Effector CD4-positive, alpha-beta T cell (primary cell): ENCODE results near the gene ARL15.

ENCODE experiments used
- DNase-seq: peaks from one replicate; pipeline ENCODE4 v3.0.0-alpha.2; 2020

The ARL15 gene

GRCh38 chr5:54243483-54244080 lies 66.8 kb downstream of the ARL15 start:
- DNase-seq = no peak

DNA sequence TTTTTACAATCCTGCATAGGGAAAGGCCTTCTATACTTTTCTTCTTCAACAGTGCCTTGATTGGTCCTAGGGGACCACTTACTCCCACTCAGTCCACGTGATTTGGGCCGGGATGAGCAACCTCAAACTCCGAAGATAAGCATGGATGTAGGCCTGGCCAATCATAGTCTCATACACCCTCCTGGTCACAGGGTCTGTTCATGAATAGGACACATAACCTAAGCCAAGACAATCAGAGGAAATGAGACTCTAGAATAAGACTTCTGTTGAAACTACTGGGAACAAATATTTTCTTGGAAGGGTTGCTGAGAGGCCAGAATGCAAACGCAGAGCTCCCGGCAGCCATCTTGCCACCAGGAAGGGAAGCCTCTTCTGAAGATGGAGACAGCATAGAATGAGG lies 68.1 kb downstream of the ARL15 start:
- DNase-seq = no peak

- no peak for DNase-seq
These were observed 76.0 kb downstream of the ARL15 start for GRCh38 chr5:54234304-54234933.

- DNase-seq = no peak
These were observed 79.3 kb downstream of the ARL15 start for GRCh38 chr5:54230936-54231685.

- DNase-seq = peak; percentile 59
These were observed 81.2 kb downstream of the ARL15 start for GRCh38 chr5:54229041-54229780.

DNA sequence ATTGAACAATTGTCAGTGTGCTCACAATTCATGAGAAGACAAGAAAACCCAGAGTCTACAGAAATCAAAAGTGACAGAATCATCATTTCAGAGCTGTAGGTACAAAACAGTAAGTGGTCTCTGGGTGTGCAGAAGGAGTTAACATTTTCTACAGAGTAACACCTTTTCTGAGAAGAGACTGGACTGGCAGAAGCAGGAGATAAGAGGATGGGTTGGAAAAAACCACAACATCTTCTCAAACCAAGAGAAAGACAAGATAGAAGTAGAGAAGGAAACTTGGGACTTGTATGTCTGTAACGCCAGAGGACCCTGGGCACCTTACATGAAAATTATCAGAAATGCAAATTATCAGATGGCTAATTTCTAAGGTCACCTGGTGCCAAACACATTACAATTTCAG lies 82.6 kb downstream of the ARL15 start:
- DNase-seq = no peak

GRCh38 chr5:54227109-54227508 lies 83.3 kb downstream of the ARL15 start:
- DNase-seq = no peak

DNA sequence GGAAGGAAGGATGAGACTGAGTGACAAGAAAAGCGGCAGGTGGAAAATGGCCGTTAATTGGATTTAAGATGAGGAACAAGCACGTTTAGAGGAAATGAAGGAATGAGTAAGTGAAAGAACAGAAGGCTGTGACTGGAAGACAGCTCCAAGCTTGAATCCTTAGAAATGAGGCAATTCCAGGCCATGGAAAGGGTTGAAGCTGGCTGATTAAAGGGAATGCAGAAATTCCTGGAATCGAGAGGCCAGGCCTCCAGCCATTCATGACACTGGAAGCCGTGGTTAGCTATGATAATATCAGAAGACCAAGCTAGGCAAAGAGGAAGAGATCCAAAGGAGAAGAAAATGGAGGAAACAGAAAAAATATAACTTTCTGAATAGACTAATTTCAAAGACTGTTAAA lies 84.2 kb downstream of the ARL15 start:
- DNase-seq = no peak

GRCh38 chr5:54224103-54224826 lies 86.1 kb downstream of the ARL15 start:
- no peak for DNase-seq

GRCh38 chr5:54222336-54222735 lies 88.0 kb downstream of the ARL15 start:
- DNase-seq = no peak

GRCh38 chr5:54221135-54221534 lies 89.2 kb downstream of the ARL15 start:
- no peak for DNase-seq

DNA sequence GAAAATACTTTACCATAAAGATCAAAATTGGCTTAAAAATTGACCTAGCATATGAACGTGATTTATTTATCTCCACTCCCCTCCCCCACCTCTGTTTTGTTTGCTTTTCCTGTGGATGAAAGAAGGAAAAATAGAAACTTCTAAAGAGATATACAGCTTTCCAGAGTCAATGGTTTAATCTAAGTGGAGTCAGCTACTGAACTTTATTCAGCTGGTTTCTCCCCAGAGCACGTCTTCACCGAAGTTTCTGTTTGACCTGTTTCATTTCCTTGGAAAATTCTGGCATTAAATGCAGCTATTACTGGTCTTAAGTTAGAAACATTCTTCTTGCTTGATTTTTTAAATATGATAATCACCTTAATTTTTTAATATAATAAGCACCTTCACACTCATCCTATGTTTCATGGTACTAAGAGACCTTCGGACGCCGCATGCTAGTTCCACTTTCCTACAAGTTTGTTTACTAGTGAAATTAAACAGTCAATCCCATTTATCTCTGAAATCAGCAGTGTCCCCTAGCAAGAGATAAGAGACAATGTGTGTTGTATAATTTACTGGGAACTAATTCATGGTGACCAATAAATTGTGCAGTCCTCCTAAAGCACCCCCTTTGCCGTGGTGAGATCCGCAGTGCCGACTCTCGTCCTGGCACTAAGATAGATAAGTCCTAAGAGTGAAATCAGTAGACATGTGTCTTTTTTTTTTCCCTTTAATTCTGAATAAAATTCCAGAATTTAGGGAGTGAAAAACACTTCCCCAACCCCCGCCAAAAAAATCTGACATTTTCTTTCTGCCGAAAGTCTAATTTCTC lies 89.9 kb downstream of the ARL15 start:
- no peak for DNase-seq

- no peak for DNase-seq
These were observed 92.4 kb downstream of the ARL15 start for GRCh38 chr5:54217826-54218503.

DNA sequence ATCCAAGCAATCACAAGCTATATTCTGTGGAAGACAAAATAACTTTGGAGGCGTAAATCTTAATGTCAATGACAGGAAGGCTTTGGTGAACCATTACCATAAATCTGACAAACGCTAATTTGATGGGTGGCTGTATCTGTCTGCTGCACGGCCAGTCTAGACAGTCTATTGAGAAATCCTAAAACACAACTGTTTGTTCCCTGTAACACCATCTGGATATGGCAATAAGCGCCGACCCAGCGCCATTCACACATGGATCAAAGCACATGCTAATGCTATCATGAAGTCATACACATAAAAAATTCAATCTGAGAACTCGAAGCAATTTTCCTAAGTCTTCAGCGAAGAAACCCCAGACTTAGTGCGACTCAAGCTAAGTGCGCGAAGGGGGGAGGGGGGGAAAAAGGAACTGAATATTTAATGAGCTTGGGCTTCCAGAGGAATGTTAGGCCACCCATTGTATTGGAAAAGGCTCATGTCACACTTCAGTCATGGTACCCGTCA lies 95.1 kb downstream of the ARL15 start:
- no peak for DNase-seq

DNA sequence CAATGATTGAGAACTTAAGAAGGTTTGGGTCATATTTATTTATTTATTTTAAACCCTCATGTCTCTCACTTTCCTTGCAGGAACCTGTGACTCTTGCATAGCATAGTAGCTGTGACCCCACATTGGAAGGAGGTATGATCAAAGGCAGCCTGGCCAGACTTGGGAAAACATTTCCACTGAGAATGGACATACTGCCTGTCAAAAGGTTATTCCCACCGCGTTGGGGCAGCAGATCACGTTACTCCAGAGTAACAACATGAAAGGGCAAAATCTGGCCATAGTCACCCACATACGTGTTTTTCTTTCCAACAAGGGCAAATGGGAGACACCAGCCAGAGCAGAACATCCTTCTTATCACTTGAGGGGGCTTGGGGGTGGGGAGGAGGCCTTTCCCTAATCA lies 95.7 kb downstream of the ARL15 start:
- no peak for DNase-seq

DNA sequence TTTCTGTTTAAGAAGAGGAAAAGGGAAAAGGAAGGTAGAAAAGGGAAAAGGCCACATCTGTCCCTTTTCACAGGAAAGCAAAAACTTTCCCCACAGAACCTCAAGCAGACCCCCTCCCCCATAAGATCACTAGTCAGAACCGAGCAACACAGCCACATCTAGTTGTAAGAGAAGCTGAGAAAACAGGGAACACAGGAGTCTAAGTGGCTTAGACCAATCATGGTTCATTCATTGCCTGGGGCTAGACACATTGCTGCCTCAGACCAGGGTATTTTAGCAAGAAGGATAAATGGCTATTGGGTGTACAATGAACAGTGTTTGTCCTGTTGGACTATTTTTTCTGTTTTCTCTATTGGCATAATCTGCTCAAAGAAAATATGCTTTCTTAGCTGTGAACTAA lies 98.0 kb downstream of the ARL15 start:
- DNase-seq = no peak

GRCh38 chr5:54211912-54212311 lies 98.5 kb downstream of the ARL15 start:
- DNase-seq = no peak

GRCh38 chr5:54207566-54207965 lies 102.8 kb downstream of the ARL15 start:
- DNase-seq = no peak

GRCh38 chr5:54206580-54207229 lies 103.7 kb downstream of the ARL15 start:
- no peak for DNase-seq

GRCh38 chr5:54205918-54206317 lies 104.5 kb downstream of the ARL15 start:
- no peak for DNase-seq

GRCh38 chr5:54205453-54205852 lies 104.9 kb downstream of the ARL15 start:
- no peak for DNase-seq
